Uterus (tissue), 4 donors: ENCODE data around the gene MELK. TPM values are rescaled to one million over a fixed set of nuclear protein-coding genes. Genes with fewer than 3 reads are reported as not detected.

Experiments
- DNase-seq, 2 donors: peaks; one replicate each; pipeline ENCODE4 v3.0.0-alpha.2; 2019 to 2020
- H3K27ac ChIP-seq, 2 donors: fragments of 200-600 bp; sonication (generic); 1 replicate in 1 of 2; 2 replicates in 1 of 2; pipeline ENCODE4 v1.5.1; 2016 to 2018
- H3K27me3 ChIP-seq, 2 donors: fragments of 200-600 bp; sonication (generic); one replicate each; pipeline ENCODE4 v1.5.1; 2018 to 2019; ENCODE audit warnings: control low read depth in 1 of 2
- H3K36me3 ChIP-seq, 2 donors: fragments of 200-600 bp; sonication (generic); one replicate each; pipeline ENCODE4 v1.5.1; 2019; ENCODE audit warnings: control low read depth in 1 of 2
- H3K4me1 ChIP-seq, 2 donors: fragments of 200-600 bp; sonication (generic); one replicate each; pipeline ENCODE4 v1.5.1; 2018 to 2019; ENCODE audit warnings: control low read depth in 1 of 2
- H3K4me3 ChIP-seq, 2 donors: fragments of 200-600 bp; sonication (generic); 1 replicate in 1 of 2; 2 replicates in 1 of 2; pipeline ENCODE4 v1.5.1; 2018 to 2019; ENCODE audit warnings: mild to moderate bottlenecking in 1 of 2
- H3K9me3 ChIP-seq, 2 donors: fragments of 200-600 bp; sonication (generic); one replicate each; pipeline ENCODE4 v1.5.1; 2019; ENCODE audit warnings: control low read depth in 1 of 2
- CTCF ChIP-seq, 4 experiments: fragments of 200-600 bp in 2 of 4; fragments of 450-650 bp in 2 of 4; sonication (generic) in 2 of 4; IDR thresholded peaks; one replicate each; pipeline ENCODE4 v1.5.1; 2016 to 2019; ENCODE audit warnings: antibody characterized with exemption in 4 of 4, mild to moderate bottlenecking in 2 of 4, moderate library complexity in 1 of 4
- POLR2A ChIP-seq, 2 donors: fragments of 450-650 bp; IDR thresholded peaks; one replicate each; pipeline ENCODE4 v1.6.1; 2016; ENCODE audit warnings: antibody characterized with exemption in 2 of 2, mild to moderate bottlenecking in 1 of 2, moderate library complexity in 1 of 2
- intact Hi-C: fragments of 100-400 bp; cut with DNase I; formaldehyde crosslinking; loops from one replicate; pipeline ENCODE4 v1.15.1; 2023; ENCODE audit warnings: low total_unique reads
- total RNA-seq, 4 donors: library from RNA; depleted of rRNA in 3 of 4; stranded (reverse); fragments of >200 nt in 3 of 4; gene quantifications; one replicate each; pipeline versions ENCODE4 v1.1.0 to v1.2.4, GENCODE V29; 2014 to 2023
- donor health status: DM: yes; HTN: yes; CAD: no.

Gene MELK
- total RNA-seq, 4 donors from 2014 or later: 21.4 TPM; not detected in 3

- Histone ChIP-seq H3K36me3 (no peaks in the 10 kb centered on the region), H3K4me3 (no peak overlapping the region), H3K9me3 (no peaks in the 10 kb centered on the region), H3K27ac (no peak overlapping the region), H3K4me1 (no peaks in the 10 kb centered on the region), H3K27me3 (no peaks in the 10 kb centered on the region)
- DNase-seq: no peak
- intact Hi-C loops: no loop called here
- no peak for TF ChIP-seq CTCF (IDR thresholded peaks at IDR 0.05)
- no peak for TF ChIP-seq POLR2A (IDR thresholded peaks at IDR 0.05)
Observed at GRCh38 chr9:36720043-36720442, 147.3 kb downstream of the MELK start.

- no peak for DNase-seq
- no peak overlapping the region for H3K27ac ChIP-seq
- no peak overlapping the region for H3K4me3 ChIP-seq
- no peaks in the 10 kb centered on the region for H3K4me1 ChIP-seq
- no peak for TF ChIP-seq CTCF (IDR thresholded peaks at IDR 0.05)
- TF ChIP-seq POLR2A (IDR thresholded peaks at IDR 0.05): no peak
- intact Hi-C loops: no loop called here
- H3K9me3 ChIP-seq: no peaks in the 10 kb centered on the region
- no peaks in the 10 kb centered on the region for H3K27me3 ChIP-seq
- H3K36me3 ChIP-seq: no peaks in the 10 kb centered on the region
Observed at GRCh38 chr9:36721846-36722588, 149.3 kb downstream of the MELK start.

- Histone ChIP-seq H3K4me3 (no peak overlapping the region), H3K4me1 (no peaks in the 10 kb centered on the region), H3K27ac (no peak overlapping the region), H3K36me3 (no peaks in the 10 kb centered on the region), H3K27me3 (no peaks in the 10 kb centered on the region), H3K9me3 (no peaks in the 10 kb centered on the region)
- DNase-seq: no peak
- intact Hi-C loops: no loop called here
- TF ChIP-seq POLR2A (IDR thresholded peaks at IDR 0.05): no peak
- TF ChIP-seq CTCF (IDR thresholded peaks at IDR 0.05): no peak
Observed at GRCh38 chr9:36725777-36726356, 153.2 kb downstream of the MELK start.

Other genes with a start within 250 kb of the MELK start
- 10 to 100 TPM; 18.2 to 79.2 (median 30.6) TPM for gene RNF38, start 172.6 kb upstream of the MELK start, total RNA-seq